GM23338 (cell line): ENCODE measurements around the gene MRPL28. TPM values are rescaled to one million over a fixed set of nuclear protein-coding genes. Genes with fewer than 3 reads are reported as not detected.
A peak's percentile ranks its signal among the peaks of the same experiment; 100 is the strongest.

Experiments
- ATAC-seq: fragments of 200-7000 bp; cut with Tn5 transposase; 3 replicates; pipeline ENCODE4 v1.9.1; 2020
- DNase-seq: peaks from one replicate; pipeline ENCODE4 v3.0.0-alpha.2; 2015; ENCODE audit warnings: low spot score
- H2AFZ ChIP-seq: fragments of 200-600 bp; sonication (generic); 2 replicates; pipeline ENCODE4 v1.8.0; 2016; ENCODE audit warnings: antibody characterized with exemption, mild to moderate bottlenecking, moderate library complexity
- H3F3A ChIP-seq: fragments of 200-600 bp; sonication (generic); replicated peaks from 2 replicates; pipeline ENCODE4 v1.8.0; 2017; ENCODE audit warnings: antibody characterized with exemption, mixed run types, low read depth
- H3K27ac ChIP-seq: fragments of 200-600 bp; sonication (generic); 2 replicates; pipeline ENCODE4 v1.6.1; 2016; ENCODE audit warnings: low read depth
- H3K27me3 ChIP-seq: fragments of 200-600 bp; sonication (generic); 2 replicates; pipeline ENCODE4 v1.8.0; 2016; ENCODE audit warnings: mild to moderate bottlenecking, mixed run types, moderate library complexity; ENCODE audit not compliant: insufficient read depth
- H3K36me3 ChIP-seq: fragments of 200-600 bp; sonication (generic); 2 replicates; pipeline ENCODE4 v1.8.0; 2016; ENCODE audit warnings: mild to moderate bottlenecking; ENCODE audit not compliant: insufficient read depth
- H3K4me1 ChIP-seq: fragments of 200-600 bp; sonication (generic); 2 replicates; pipeline ENCODE4 v1.8.0; 2016; ENCODE audit warnings: mild to moderate bottlenecking, moderate library complexity; ENCODE audit not compliant: insufficient read depth
- H3K4me2 ChIP-seq: fragments of 200-600 bp; sonication (generic); 2 replicates; pipeline ENCODE4 v1.7.1; 2017; ENCODE audit warnings: mixed run types
- H3K4me3 ChIP-seq: fragments of 200-600 bp; sonication (generic); 2 replicates; pipeline ENCODE4 v1.6.1; 2016; ENCODE audit warnings: mixed run types
- H3K79me2 ChIP-seq: fragments of 200-600 bp; sonication (generic); replicated peaks from 2 replicates; pipeline ENCODE4 v1.8.0; 2017; ENCODE audit warnings: mild to moderate bottlenecking; ENCODE audit not compliant: insufficient read depth
- H3K9me2 ChIP-seq: fragments of 200-600 bp; sonication (generic); 2 replicates; pipeline ENCODE4 v1.8.0; 2017; ENCODE audit not compliant: insufficient read depth
- H4K20me1 ChIP-seq: fragments of 200-600 bp; sonication (generic); replicated peaks from 2 replicates; pipeline ENCODE4 v1.8.0; 2017; ENCODE audit warnings: mild to moderate bottlenecking; ENCODE audit not compliant: insufficient read depth
- H3K27ac Mint-ChIP-seq: 2 replicates; pipeline ENCODE4 v1.8.0; 2020; ENCODE audit warnings: inconsistent platforms, mild to moderate bottlenecking, moderate library complexity, mixed read lengths
- H3K27me3 Mint-ChIP-seq: 3 replicates; pipeline ENCODE4 v1.8.0; 2022; ENCODE audit warnings: low read depth, mild to moderate bottlenecking, moderate library complexity, mixed read lengths, inconsistent platforms; ENCODE audit not compliant: insufficient read depth, poor library complexity
- H3K36me3 Mint-ChIP-seq: 3 replicates; pipeline ENCODE4 v1.8.0; 2021; ENCODE audit warnings: low read depth, mild to moderate bottlenecking, inconsistent platforms, moderate library complexity, mixed read lengths
- H3K4me1 Mint-ChIP-seq: 3 replicates; pipeline ENCODE4 v1.8.0; 2020; ENCODE audit warnings: mild to moderate bottlenecking, inconsistent platforms, mixed read lengths
- H3K4me3 Mint-ChIP-seq: 3 replicates; pipeline ENCODE4 v1.8.0; 2021; ENCODE audit warnings: moderate library complexity, mild to moderate bottlenecking, inconsistent platforms, mixed read lengths
- H3K9me3 Mint-ChIP-seq: 3 replicates; pipeline ENCODE4 v1.8.0; 2020; ENCODE audit warnings: moderate library complexity, mild to moderate bottlenecking, inconsistent platforms, mixed read lengths
- CREB1 ChIP-seq: fragments of 250-450 bp; sonication (Bioruptor Pico); IDR thresholded peaks from 2 replicates; pipeline ENCODE4 v1.5.0; 2020; ENCODE audit warnings: low read depth, mild to moderate bottlenecking, moderate library complexity
- ETS1 ChIP-seq: IDR thresholded peaks from 2 replicates; pipeline ENCODE4 v1.6.1; 2016; ENCODE audit warnings: antibody characterized with exemption
- EZH2 ChIP-seq: fragments of 200-600 bp; sonication (generic); IDR thresholded peaks from one replicate; pipeline ENCODE4 v1.8.0; 2017; ENCODE audit warnings: antibody characterized with exemption, mild to moderate bottlenecking, low read depth; ENCODE audit not compliant: unreplicated experiment
- EZH2phosphoT487 ChIP-seq: fragments of 200-600 bp; sonication (generic); IDR thresholded peaks from one replicate; pipeline ENCODE4 v1.8.1; 2018; ENCODE audit warnings: antibody characterized with exemption; ENCODE audit not compliant: unreplicated experiment
- JUNB ChIP-seq: IDR thresholded peaks from one replicate; pipeline ENCODE4 v1.6.1; 2016; ENCODE audit warnings: antibody characterized with exemption; ENCODE audit not compliant: unreplicated experiment
- NANOG ChIP-seq: IDR thresholded peaks from 2 replicates; pipeline ENCODE4 v1.6.1; 2016; ENCODE audit warnings: antibody characterized with exemption, borderline replicate concordance
- POLR2AphosphoS5 ChIP-seq: IDR thresholded peaks from 2 replicates; pipeline ENCODE4 v1.6.1; 2016; ENCODE audit warnings: antibody characterized with exemption, low read depth
- STAT1 ChIP-seq: IDR thresholded peaks from one replicate; pipeline ENCODE4 v1.6.1; 2016; ENCODE audit warnings: antibody characterized with exemption; ENCODE audit not compliant: unreplicated experiment
- ZNF114 ChIP-seq: fragments of 250-450 bp; sonication (Bioruptor Pico); IDR thresholded peaks from 2 replicates; pipeline ENCODE4 v1.5.0; 2020; ENCODE audit warnings: mild to moderate bottlenecking, moderate library complexity
- ZNF331 ChIP-seq: fragments of 250-450 bp; sonication (Bioruptor Pico); IDR thresholded peaks from 2 replicates; pipeline ENCODE4 v1.5.0; 2020; ENCODE audit warnings: low read depth, mild to moderate bottlenecking, moderate library complexity
- polyA plus RNA-seq: library from polyadenylated mRNA; unstranded; fragments of >200 nt; fragmentation: Nextera tagmentation; extraction: Ambion mirVana; gene quantifications from 2 replicates; pipeline ENCODE4 v1.2.1, GENCODE V29; 2016
- total RNA-seq: library from RNA; depleted of rRNA; stranded (reverse); fragments of >200 nt; shearing (Covaris generic); gene quantifications from 2 replicates; pipeline ENCODE4 v1.2.3, GENCODE V29; 2014
- TF ChIP-seq, protein P1 (sequence below), 2 experiments: fragments of 200-600 bp in 1 of 2; sonication (generic) in 1 of 2; conservative IDR thresholded peaks; 2 replicates each; pipeline versions ENCODE4 v1.5.1 to v1.6.1; 2016 to 2017; ENCODE audit warnings: antibody characterized with exemption in 2 of 2, low read depth in 2 of 2, mild to moderate bottlenecking in 2 of 2, moderate library complexity in 1 of 2
- TF ChIP-seq, protein P2 (sequence below): IDR thresholded peaks from one replicate; pipeline ENCODE4 v1.6.1; 2018; ENCODE audit warnings: antibody characterized with exemption; ENCODE audit not compliant: unreplicated experiment

MRPL28 gene
- total and polyA plus RNA-seq, 2 experiments from 2014 or later: 135 to 169 TPM

DNA sequence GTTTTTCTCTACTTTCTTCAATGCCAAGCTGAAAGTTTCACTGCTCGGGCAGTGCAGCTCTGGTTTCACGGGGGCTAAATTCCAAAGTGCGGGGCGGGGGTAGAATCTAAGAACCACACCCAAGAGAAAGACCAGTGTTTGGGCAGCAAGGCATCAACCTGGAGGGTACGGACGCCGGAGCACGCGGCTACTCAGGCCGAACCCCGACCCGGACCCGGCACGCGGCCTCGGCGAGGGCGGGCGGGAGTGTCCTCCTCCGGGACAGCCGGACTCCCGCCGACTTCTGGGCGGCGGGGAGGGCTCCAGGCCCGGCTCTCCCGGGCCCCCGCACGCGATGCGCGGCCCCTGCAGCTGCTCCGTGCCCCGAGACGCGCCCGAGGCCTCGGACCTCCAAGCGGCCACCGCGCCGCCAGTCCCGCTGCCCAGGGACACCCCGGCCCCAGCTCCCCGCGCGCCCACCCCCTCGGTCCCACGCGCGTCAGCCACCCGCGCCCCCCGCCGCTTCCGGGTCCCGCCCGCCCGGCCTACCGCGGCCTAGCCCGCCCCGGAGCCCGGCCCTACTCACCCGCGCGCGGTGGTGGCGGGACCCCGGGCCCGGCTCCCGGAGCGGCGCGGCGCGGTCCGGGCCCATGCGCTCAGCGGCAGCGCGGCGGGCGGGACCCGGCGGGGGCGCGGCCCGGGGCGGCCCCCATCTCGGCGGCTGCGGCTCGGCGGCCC, 18.4 kb downstream of the MRPL28 start:
- H4K20me1 ChIP-seq: peaks cover 32% of the 10 kb centered on the region
- peak; percentile 3; the same call in 1 of the 3 replicates for ATAC-seq
- Mint-ChIP-seq H3K27ac (no peak overlapping the region), H3K9me3 (no peaks in the 10 kb centered on the region), H3K4me1 (peaks cover 11% of the 10 kb centered on the region), H3K4me3 (peak overlapping the region; percentile 87), H3K27me3 (peaks cover 3% of the 10 kb centered on the region), H3K36me3 (peaks cover 16% of the 10 kb centered on the region)
- peak overlapping the region; percentile 85 for H3K4me2 ChIP-seq
- H3F3A ChIP-seq: peaks cover 6% of the 10 kb centered on the region; the same call in 1 of the 2 replicates
- H3K79me2 ChIP-seq: peaks cover 50% of the 10 kb centered on the region
- peak; percentile 61 for DNase-seq
- peak overlapping the region; percentile 80 for H3K4me3 ChIP-seq
- H3K9me2 ChIP-seq: no peaks in the 10 kb centered on the region
- no peaks in the 10 kb centered on the region for H3K27me3 ChIP-seq
- TF ChIP-seq EZH2: no peak
- no peak for TF ChIP-seq NANOG
- no peak for TF ChIP-seq CREB1 (CRISPR knock-in tag)
- H3K4me1 ChIP-seq: no peaks in the 10 kb centered on the region; the same call in 1 of the 2 replicates
- H3K27ac ChIP-seq: no peak overlapping the region
- H2AFZ ChIP-seq: no peak overlapping the region
- H3K36me3 ChIP-seq: no peaks in the 10 kb centered on the region

DNA sequence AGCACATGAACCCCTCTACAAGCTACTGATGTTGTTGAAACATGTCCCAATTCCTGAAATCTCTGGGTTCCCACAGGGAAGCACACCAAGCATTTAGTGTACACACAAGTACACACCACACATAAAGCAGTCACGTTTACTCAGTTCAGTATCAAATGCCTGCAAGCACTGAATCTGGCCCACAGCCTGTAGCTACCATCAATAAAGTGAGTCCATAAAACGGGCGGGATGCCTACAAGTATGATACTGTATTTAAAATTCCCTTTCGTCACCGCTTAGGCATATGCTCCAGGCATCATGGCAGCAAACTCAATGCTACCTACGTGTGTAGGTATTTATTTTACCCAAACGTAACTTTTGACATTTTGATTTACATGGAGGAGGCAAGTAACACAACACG, 20.1 kb downstream of the MRPL28 start:
- Mint-ChIP-seq H3K4me1 (peaks cover 11% of the 10 kb centered on the region), H3K4me3 (peak overlapping the region; percentile 87; the same call in 2 of the 3 replicates), H3K9me3 (no peaks in the 10 kb centered on the region), H3K27me3 (peaks cover 3% of the 10 kb centered on the region), H3K27ac (no peak overlapping the region), H3K36me3 (peaks cover 32% of the 10 kb centered on the region)
- Histone ChIP-seq H4K20me1 (peaks cover 41% of the 10 kb centered on the region), H3K79me2 (peaks cover 67% of the 10 kb centered on the region), H3K4me3 (no peak overlapping the region), H3F3A (peaks cover 6% of the 10 kb centered on the region; the same call in 1 of the 2 replicates), H3K27ac (no peak overlapping the region), H3K4me1 (no peaks in the 10 kb centered on the region; the same call in 1 of the 2 replicates), H2AFZ (no peak overlapping the region), H3K4me2 (no peak overlapping the region), H3K27me3 (no peaks in the 10 kb centered on the region), H3K36me3 (no peaks in the 10 kb centered on the region), H3K9me2 (no peaks in the 10 kb centered on the region)
- DNase-seq (no peak), ATAC-seq (no peak)
- no peak for TF ChIP-seq STAT1
- TF ChIP-seq JUNB: no peak
- TF ChIP-seq CREB1 (CRISPR knock-in tag): no peak
- TF ChIP-seq ETS1: no peak
- no peak for TF ChIP-seq ZNF331
- TF ChIP-seq EZH2phosphoT487: no peak
- TF ChIP-seq EZH2: no peak
- TF ChIP-seq NANOG: no peak
- no peak for TF ChIP-seq ZNF114 (CRISPR knock-in tag)
- TF ChIP-seq, protein P1, sequence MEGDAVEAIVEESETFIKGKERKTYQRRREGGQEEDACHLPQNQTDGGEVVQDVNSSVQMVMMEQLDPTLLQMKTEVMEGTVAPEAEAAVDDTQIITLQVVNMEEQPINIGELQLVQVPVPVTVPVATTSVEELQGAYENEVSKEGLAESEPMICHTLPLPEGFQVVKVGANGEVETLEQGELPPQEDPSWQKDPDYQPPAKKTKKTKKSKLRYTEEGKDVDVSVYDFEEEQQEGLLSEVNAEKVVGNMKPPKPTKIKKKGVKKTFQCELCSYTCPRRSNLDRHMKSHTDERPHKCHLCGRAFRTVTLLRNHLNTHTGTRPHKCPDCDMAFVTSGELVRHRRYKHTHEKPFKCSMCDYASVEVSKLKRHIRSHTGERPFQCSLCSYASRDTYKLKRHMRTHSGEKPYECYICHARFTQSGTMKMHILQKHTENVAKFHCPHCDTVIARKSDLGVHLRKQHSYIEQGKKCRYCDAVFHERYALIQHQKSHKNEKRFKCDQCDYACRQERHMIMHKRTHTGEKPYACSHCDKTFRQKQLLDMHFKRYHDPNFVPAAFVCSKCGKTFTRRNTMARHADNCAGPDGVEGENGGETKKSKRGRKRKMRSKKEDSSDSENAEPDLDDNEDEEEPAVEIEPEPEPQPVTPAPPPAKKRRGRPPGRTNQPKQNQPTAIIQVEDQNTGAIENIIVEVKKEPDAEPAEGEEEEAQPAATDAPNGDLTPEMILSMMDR (conservative IDR thresholded peaks at IDR 0.05; ENCODE audit: low read depth in 2 of 2): no peak
- no peak for TF ChIP-seq POLR2AphosphoS5
- TF ChIP-seq, protein P2, sequence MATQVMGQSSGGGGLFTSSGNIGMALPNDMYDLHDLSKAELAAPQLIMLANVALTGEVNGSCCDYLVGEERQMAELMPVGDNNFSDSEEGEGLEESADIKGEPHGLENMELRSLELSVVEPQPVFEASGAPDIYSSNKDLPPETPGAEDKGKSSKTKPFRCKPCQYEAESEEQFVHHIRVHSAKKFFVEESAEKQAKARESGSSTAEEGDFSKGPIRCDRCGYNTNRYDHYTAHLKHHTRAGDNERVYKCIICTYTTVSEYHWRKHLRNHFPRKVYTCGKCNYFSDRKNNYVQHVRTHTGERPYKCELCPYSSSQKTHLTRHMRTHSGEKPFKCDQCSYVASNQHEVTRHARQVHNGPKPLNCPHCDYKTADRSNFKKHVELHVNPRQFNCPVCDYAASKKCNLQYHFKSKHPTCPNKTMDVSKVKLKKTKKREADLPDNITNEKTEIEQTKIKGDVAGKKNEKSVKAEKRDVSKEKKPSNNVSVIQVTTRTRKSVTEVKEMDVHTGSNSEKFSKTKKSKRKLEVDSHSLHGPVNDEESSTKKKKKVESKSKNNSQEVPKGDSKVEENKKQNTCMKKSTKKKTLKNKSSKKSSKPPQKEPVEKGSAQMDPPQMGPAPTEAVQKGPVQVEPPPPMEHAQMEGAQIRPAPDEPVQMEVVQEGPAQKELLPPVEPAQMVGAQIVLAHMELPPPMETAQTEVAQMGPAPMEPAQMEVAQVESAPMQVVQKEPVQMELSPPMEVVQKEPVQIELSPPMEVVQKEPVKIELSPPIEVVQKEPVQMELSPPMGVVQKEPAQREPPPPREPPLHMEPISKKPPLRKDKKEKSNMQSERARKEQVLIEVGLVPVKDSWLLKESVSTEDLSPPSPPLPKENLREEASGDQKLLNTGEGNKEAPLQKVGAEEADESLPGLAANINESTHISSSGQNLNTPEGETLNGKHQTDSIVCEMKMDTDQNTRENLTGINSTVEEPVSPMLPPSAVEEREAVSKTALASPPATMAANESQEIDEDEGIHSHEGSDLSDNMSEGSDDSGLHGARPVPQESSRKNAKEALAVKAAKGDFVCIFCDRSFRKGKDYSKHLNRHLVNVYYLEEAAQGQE: no peak
